ENCODE measurements around the gene PRELID3B. TPM values are rescaled to one million over a fixed set of nuclear protein-coding genes. Genes with fewer than 3 reads are reported as not detected.
A peak's percentile ranks its signal among the peaks of the same experiment; 100 is the strongest.

PRELID3B gene
- total and polyA plus RNA-seq, 2 of the 13 experiments (the other 11 are each of a cell fraction or from before 2014, with no cell fraction given), result 23.3 to 42.6 TPM

DNA sequence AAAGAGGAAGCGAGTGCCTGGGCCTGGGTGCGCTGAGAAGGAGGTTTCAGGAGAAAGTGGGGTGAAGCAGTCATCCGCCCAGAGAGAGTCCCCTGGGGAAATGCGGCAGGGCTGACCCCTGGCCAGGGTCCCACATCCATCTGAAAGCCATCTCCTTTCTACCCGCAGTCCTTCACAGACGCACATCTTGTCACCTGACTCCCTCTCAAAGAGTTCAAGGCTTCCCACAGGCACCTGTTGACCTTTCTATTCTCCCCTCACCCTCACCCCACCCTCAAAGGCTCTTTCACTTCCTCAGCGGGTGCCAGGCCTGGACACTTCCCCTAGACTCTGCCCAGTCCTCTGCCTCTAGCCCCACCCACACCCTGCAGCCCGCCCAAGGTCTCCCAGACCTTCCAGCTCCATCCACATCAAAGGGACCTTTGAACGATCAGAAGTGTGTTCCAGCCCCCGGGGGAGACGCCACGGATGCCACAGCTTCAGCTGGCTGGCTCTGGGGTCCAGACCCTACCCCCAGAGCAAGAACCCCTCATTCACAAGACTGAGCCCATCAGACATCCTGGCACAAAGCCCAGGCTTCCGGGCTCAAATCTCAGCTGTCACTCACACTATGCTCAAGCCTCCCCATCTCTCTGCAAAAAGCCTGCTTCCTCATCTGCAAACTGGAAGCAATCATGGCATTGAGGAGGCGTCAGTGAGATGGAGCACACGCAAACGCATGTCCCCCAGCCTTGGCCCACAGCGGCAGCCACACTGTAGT lies 37.6 kb downstream of the PRELID3B start (continued):
- TF ChIP-seq, protein P1, sequence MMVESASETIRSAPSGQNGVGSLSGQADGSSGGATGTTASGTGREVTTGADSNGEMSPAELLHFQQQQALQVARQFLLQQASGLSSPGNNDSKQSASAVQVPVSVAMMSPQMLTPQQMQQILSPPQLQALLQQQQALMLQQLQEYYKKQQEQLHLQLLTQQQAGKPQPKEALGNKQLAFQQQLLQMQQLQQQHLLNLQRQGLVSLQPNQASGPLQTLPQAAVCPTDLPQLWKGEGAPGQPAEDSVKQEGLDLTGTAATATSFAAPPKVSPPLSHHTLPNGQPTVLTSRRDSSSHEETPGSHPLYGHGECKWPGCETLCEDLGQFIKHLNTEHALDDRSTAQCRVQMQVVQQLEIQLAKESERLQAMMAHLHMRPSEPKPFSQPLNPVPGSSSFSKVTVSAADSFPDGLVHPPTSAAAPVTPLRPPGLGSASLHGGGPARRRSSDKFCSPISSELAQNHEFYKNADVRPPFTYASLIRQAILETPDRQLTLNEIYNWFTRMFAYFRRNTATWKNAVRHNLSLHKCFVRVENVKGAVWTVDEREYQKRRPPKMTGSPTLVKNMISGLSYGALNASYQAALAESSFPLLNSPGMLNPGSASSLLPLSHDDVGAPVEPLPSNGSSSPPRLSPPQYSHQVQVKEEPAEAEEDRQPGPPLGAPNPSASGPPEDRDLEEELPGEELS (CRISPR knock-in tag; IDR thresholded peaks at IDR 0.05), result peak; percentile 35; the same call in 1 of the 2 replicates
- TF ChIP-seq ZNF546 (CRISPR knock-in tag; conservative IDR thresholded peaks at IDR 0.05) (no peak), BORCS8-MEF2B (CRISPR knock-in tag; IDR thresholded peaks at IDR 0.05) (no peak; the same call in 1 of the 2 replicates), CREM (IDR thresholded peaks at IDR 0.05) (peak; percentile 30; the same call in 1 of the 2 replicates), CREM (CRISPR knock-in tag; IDR thresholded peaks at IDR 0.05) (no peak), ETV6 (CRISPR knock-in tag; conservative IDR thresholded peaks at IDR 0.05) (no peak), ZBTB7A (CRISPR knock-in tag; IDR thresholded peaks at IDR 0.05) (no peak), ZNF850 (CRISPR knock-in tag; conservative IDR thresholded peaks at IDR 0.05) (no peak)
- TF ChIP-seq, protein P2, sequence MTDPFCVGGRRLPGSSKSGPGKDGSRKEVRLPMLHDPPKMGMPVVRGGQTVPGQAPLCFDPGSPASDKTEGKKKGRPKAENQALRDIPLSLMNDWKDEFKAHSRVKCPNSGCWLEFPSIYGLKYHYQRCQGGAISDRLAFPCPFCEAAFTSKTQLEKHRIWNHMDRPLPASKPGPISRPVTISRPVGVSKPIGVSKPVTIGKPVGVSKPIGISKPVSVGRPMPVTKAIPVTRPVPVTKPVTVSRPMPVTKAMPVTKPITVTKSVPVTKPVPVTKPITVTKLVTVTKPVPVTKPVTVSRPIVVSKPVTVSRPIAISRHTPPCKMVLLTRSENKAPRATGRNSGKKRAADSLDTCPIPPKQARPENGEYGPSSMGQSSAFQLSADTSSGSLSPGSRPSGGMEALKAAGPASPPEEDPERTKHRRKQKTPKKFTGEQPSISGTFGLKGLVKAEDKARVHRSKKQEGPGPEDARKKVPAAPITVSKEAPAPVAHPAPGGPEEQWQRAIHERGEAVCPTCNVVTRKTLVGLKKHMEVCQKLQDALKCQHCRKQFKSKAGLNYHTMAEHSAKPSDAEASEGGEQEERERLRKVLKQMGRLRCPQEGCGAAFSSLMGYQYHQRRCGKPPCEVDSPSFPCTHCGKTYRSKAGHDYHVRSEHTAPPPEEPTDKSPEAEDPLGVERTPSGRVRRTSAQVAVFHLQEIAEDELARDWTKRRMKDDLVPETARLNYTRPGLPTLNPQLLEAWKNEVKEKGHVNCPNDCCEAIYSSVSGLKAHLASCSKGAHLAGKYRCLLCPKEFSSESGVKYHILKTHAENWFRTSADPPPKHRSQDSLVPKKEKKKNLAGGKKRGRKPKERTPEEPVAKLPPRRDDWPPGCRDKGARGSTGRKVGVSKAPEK (CRISPR knock-in tag; IDR thresholded peaks at IDR 0.05; ENCODE audit: borderline replicate concordance), result no peak

Measured in HepG2 (cell line).